HL-60 (cell line): Measurements from ENCODE around the gene NLRC5.

ENCODE experiments used
- DNase-seq, 2 experiments: peaks; one replicate each; pipeline ENCODE4 v3.0.0-alpha.2; 2010 to 2020; ENCODE audit warnings: low read depth in 1 of 2, low spot score in 1 of 2
- H3K27ac ChIP-seq: fragments of 250-450 bp; sonication (Bioruptor Pico); replicated peaks from 2 replicates; pipeline ENCODE4 v1.5.1; 2020; ENCODE audit warnings: mild to moderate bottlenecking, moderate library complexity
- H3K27me3 ChIP-seq: fragments of 250-450 bp; sonication (Bioruptor Pico); 2 replicates; pipeline ENCODE4 v1.5.1; 2021; ENCODE audit warnings: mild to moderate bottlenecking, moderate library complexity; ENCODE audit not compliant: insufficient read depth, poor library complexity, severe bottlenecking
- H3K4me3 ChIP-seq: replicated peaks from 2 replicates; pipeline ENCODE4 v1.5.1; 2011; ENCODE audit warnings: mild to moderate bottlenecking, control low read depth, low read length; ENCODE audit not compliant: insufficient read depth
- CTCF ChIP-seq: IDR thresholded peaks from one replicate; pipeline ENCODE4 v1.5.1; 2011; ENCODE audit warnings: low read length, control low read depth, inconsistent platforms; ENCODE audit not compliant: insufficient read depth
- GABPA ChIP-seq: IDR thresholded peaks from 2 replicates; pipeline ENCODE4 v1.6.1; 2012; ENCODE audit warnings: low read depth
- POLR2AphosphoS5 ChIP-seq: IDR thresholded peaks from 2 replicates; pipeline ENCODE4 v1.6.1; 2012; ENCODE audit warnings: low read depth
- REST ChIP-seq: IDR thresholded peaks from 2 replicates; pipeline ENCODE4 v1.6.1; 2012; ENCODE audit warnings: low read depth; ENCODE audit not compliant: insufficient replicate concordance
- SPI1 ChIP-seq: IDR thresholded peaks from 2 replicates; pipeline ENCODE4 v1.6.1; 2012; ENCODE audit warnings: low read depth, mild to moderate bottlenecking, borderline replicate concordance

Gene NLRC5

DNA sequence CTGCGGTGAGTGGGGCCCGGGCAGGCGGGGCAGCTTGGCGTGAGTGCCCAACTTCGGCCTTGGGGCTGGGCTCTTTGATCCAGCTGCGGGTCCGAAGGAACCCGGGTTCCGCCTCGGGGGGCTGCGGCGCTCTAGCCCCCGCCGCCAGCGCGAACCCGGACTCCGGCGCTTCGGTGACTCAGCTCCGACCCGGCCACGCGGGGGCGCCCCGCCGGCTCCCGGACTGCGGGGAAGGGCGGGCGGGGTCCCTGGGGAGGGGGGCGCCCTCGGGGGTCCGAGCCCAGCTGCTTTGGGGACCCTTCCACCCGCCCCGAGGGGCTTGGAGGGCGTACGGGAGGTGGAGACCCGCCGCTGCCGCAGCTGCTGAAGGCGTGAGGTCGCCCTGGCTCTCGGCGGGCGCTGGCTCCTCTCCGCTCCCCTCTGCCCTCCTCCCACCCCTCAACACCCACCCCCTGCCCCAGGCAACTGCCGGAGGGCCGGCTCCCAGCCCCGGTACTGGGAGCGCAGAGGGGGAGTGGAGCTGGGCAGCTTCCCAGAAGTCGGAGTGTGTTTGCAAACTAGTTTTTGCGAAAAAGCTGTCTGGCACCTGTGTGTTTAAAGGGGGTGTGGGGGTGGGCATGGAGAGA, 103.5 kb downstream of the NLRC5 start:
- H3K4me3 ChIP-seq: peak overlapping the region; percentile 74
- H3K27me3 ChIP-seq: no peaks in the 10 kb centered on the region
- peak overlapping the region; percentile 76 for H3K27ac ChIP-seq
- TF ChIP-seq REST (no peak), SPI1 (no peak), CTCF (peak; percentile 15)
- peak in 1 of 2 experiments; percentile 31 for DNase-seq

DNA sequence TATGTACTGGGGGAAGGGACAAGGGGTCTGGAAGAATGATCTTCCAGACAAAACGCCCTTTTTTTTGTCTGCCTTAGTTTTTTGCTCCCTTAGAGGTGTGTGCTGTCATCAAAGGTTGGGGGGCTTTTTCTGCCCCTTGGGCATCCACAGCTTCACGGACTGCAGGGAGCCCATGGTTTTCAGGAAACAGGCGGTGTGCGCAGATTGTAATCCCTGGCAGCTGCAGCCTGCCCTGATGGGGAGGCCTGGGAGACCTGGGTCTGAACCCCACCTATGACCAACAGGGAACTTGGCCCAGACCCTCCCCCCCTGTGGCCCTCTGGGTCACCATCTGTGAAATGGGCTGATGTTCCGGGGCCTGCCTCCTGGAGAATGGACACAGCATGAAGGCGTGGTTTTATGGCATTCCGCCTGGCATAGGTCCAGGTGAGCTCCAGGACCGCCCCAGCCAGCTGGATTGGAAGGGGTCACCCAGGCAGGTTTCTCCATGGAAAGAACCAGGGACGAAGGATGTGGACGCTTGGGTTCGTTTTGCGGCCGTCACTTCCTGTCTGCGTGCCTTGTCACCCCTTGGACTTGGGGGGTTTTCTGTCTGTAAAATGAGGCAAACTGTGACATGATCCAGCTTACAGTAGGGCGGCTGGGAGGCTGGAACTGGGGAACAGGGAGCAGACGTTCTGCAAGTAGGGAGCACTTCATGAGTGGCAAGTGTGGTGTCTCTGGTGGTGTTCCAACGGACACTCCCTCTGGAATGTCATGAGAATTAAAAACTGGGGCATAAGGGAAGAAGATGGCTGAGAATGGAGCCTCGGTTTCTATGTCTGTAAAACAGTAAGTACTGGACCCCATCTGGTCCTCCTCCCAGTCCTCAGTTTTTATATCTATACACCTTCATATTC, 104.6 kb downstream of the NLRC5 start:
- TF ChIP-seq CTCF (no peak), POLR2AphosphoS5 (no peak), GABPA (no peak), REST (no peak), SPI1 (no peak)
- no peak overlapping the region; the same call in 1 of the 2 replicates for H3K27ac ChIP-seq
- H3K4me3 ChIP-seq: peak overlapping the region; percentile 74
- H3K27me3 ChIP-seq: no peaks in the 10 kb centered on the region
- DNase-seq: no peak

- TF ChIP-seq GABPA: no peak
- no peak for TF ChIP-seq POLR2AphosphoS5
- no peak for TF ChIP-seq SPI1
- no peak for TF ChIP-seq REST
- TF ChIP-seq CTCF: no peak
- Histone ChIP-seq H3K4me3 (no peak overlapping the region), H3K27ac (no peak overlapping the region), H3K27me3 (no peaks in the 10 kb centered on the region)
- no peak for DNase-seq
Observed at GRCh38 chr16:57094911-57095310, 105.6 kb downstream of the NLRC5 start.
